Breast epithelium (tissue), 4 donors: Measurements from ENCODE around the gene CRLF1. TPM values are rescaled to one million over a fixed set of nuclear protein-coding genes. Genes with fewer than 3 reads are reported as not detected.

Experiments
- DNase-seq, 2 donors: peaks; one replicate each; pipeline ENCODE4 v3.0.0-alpha.2; 2019; ENCODE audit warnings: low spot score in 2 of 2
- H3K27ac ChIP-seq, 2 donors: fragments of 200-600 bp; sonication (generic) in 1 of 2; one replicate each; pipeline ENCODE4 v1.5.1; 2016 to 2019; ENCODE audit warnings: mild to moderate bottlenecking in 1 of 2
- H3K27me3 ChIP-seq, 2 donors: fragments of 200-600 bp; sonication (generic) in 1 of 2; one replicate each; pipeline versions ENCODE4 v1.5.1 to v1.6.0; 2017 to 2019; ENCODE audit warnings: control low read depth in 1 of 2, mild to moderate bottlenecking in 1 of 2
- H3K36me3 ChIP-seq: fragments of 200-600 bp; one replicate; pipeline ENCODE4 v1.5.1; 2019
- H3K4me1 ChIP-seq, 2 donors: fragments of 200-600 bp; sonication (generic); one replicate each; pipeline ENCODE4 v1.5.1; 2016 to 2019; ENCODE audit warnings: control low read depth in 1 of 2
- H3K4me3 ChIP-seq, 3 donors: fragments of 200-600 bp; sonication (generic); 1 replicate in 2 of 3; 2 replicates in 1 of 3; pipeline ENCODE4 v1.5.1; 2016 to 2019; ENCODE audit warnings: mild to moderate bottlenecking in 3 of 3, moderate library complexity in 2 of 3
- H3K9me3 ChIP-seq, 2 donors: fragments of 200-600 bp; sonication (generic) in 1 of 2; one replicate each; pipeline ENCODE4 v1.5.1; 2016 to 2019; ENCODE audit warnings: control low read depth in 1 of 2
- CTCF ChIP-seq, 3 donors: fragments of 450-650 bp; IDR thresholded peaks; one replicate each; pipeline ENCODE4 v1.5.1; 2016 to 2017; ENCODE audit warnings: antibody characterized with exemption in 3 of 3, mild to moderate bottlenecking in 3 of 3, moderate library complexity in 3 of 3
- POLR2A ChIP-seq: fragments of 450-650 bp; IDR thresholded peaks from one replicate; pipeline ENCODE4 v1.6.1; 2016; ENCODE audit warnings: antibody characterized with exemption, mild to moderate bottlenecking, moderate library complexity
- POLR2AphosphoS5 ChIP-seq, 3 donors: sonication (generic); formaldehyde crosslinking; IDR thresholded peaks; one replicate each; pipeline ENCODE4 v1.6.1; 2017; ENCODE audit warnings: antibody characterized with exemption in 3 of 3
- intact Hi-C: fragments of 100-400 bp; cut with DNase I; formaldehyde crosslinking; loops from one replicate; pipeline ENCODE4 v1.15.1; 2023; ENCODE audit warnings: low total_unique reads
- total RNA-seq, 3 donors: library from RNA; depleted of rRNA; stranded (reverse); fragments of >200 nt; gene quantifications; one replicate each; pipeline ENCODE4 v1.1.0, GENCODE V29; 2016

Gene CRLF1
- total RNA-seq, 3 donors from 2014 or later, result 5.6 to 68.6 (median 21.0) TPM

- Histone ChIP-seq H3K4me1 (peaks cover 0 to 2% of the 10 kb centered on the region in 2 donors), H3K27me3 (peaks cover 0 to 20% of the 10 kb centered on the region in 2 donors), H3K36me3 (no peaks in the 10 kb centered on the region), H3K9me3 (no peaks in the 10 kb centered on the region), H3K27ac (no peak overlapping the region), H3K4me3 (no peak overlapping the region)
- intact Hi-C loops, result no loop called here
- no peak for DNase-seq
- TF ChIP-seq POLR2AphosphoS5 (IDR thresholded peaks at IDR 0.05) (no peak), POLR2A (no peak), CTCF (IDR thresholded peaks at IDR 0.05) (no peak)
These were observed 11.0 kb upstream of the CRLF1 start for GRCh38 chr19:18617562-18617961.

GRCh38 chr19:18616023-18616422 lies 9.4 kb upstream of the CRLF1 start:
- no peaks in the 10 kb centered on the region for H3K36me3 ChIP-seq
- no peak overlapping the region for H3K27ac ChIP-seq
- H3K4me1 ChIP-seq, result peaks cover 0 to 8% of the 10 kb centered on the region in 2 donors
- peaks cover 4 to 36% of the 10 kb centered on the region in 2 donors for H3K27me3 ChIP-seq
- intact Hi-C loops, result no loop called here
- TF ChIP-seq CTCF (IDR thresholded peaks at IDR 0.05) (no peak), POLR2AphosphoS5 (IDR thresholded peaks at IDR 0.05) (no peak), POLR2A (no peak)
- H3K4me3 ChIP-seq, result no peak overlapping the region
- no peak for DNase-seq
- no peaks in the 10 kb centered on the region for H3K9me3 ChIP-seq

- Histone ChIP-seq H3K4me1 (peaks cover 0 to 12% of the 10 kb centered on the region in 2 donors), H3K27ac (no peak overlapping the region), H3K36me3 (no peaks in the 10 kb centered on the region), H3K27me3 (peaks cover 15 to 55% of the 10 kb centered on the region in 2 donors), H3K4me3 (peak overlapping the region in 1 of 3 donors; percentile 69), H3K9me3 (no peaks in the 10 kb centered on the region)
- intact Hi-C loops, result no loop called here
- DNase-seq, result no peak
- TF ChIP-seq POLR2A (no peak), CTCF (IDR thresholded peaks at IDR 0.05) (no peak), POLR2AphosphoS5 (IDR thresholded peaks at IDR 0.05) (no peak)
These were observed 7.1 kb upstream of the CRLF1 start for GRCh38 chr19:18613589-18614234.

GRCh38 chr19:18612772-18613588 lies 6.4 kb upstream of the CRLF1 start, which contains the start of gene TMEM59L:
Gene TMEM59L (plus strand): TSS chr19:18612870. CDS start chr19:18612959, 89 bp downstream.
- DNase-seq, result no peak
- no peaks in the 10 kb centered on the region for H3K9me3 ChIP-seq
- no peak within 1 kb of the TSS for H3K27ac ChIP-seq
- intact Hi-C loops, result no loop called here
- peaks cover 15 to 63% of the 10 kb centered on the region in 2 donors for H3K27me3 ChIP-seq
- peak within 1 kb of the TSS; percentile 27 to 69 (median 54) for H3K4me3 ChIP-seq
- TF ChIP-seq CTCF (IDR thresholded peaks at IDR 0.05) (no peak), POLR2AphosphoS5 (IDR thresholded peaks at IDR 0.05) (no peak), POLR2A (no peak)
- no peaks in the 10 kb centered on the region for H3K36me3 ChIP-seq
- H3K4me1 ChIP-seq, result peaks cover 0 to 12% of the 10 kb centered on the region in 2 donors
